Sigmoid colon (tissue), 4 donors: Measurements from ENCODE around the gene RPH3AL.
"Not testable (repeated sequence)": the region's sequence is repeated elsewhere in the genome, so short reads cannot be mapped to it uniquely, and the experiment has no call there.

Experiments
- CTCF ChIP-seq, 4 experiments: fragments of 450-650 bp in 3 of 4; fragments of 200-600 bp in 1 of 4; IDR thresholded peaks; one replicate each; pipeline ENCODE4 v1.5.1; 2016 to 2019; ENCODE audit warnings: antibody characterized with exemption in 4 of 4, mild to moderate bottlenecking in 3 of 4, moderate library complexity in 2 of 4
- EP300 ChIP-seq, 4 donors: sonication (generic); formaldehyde crosslinking; IDR thresholded peaks; one replicate each; pipeline ENCODE4 v1.6.1; 2017; ENCODE audit warnings: antibody characterized with exemption in 4 of 4
- POLR2A ChIP-seq, 2 donors: fragments of 450-650 bp; IDR thresholded peaks; one replicate each; pipeline ENCODE4 v1.6.1; 2016; ENCODE audit warnings: antibody characterized with exemption in 2 of 2, mild to moderate bottlenecking in 2 of 2, moderate library complexity in 2 of 2
- POLR2AphosphoS5 ChIP-seq, 4 donors: sonication (generic); formaldehyde crosslinking; IDR thresholded peaks; one replicate each; pipeline ENCODE4 v1.6.1; 2017; ENCODE audit warnings: antibody characterized with exemption in 4 of 4

- not testable (repeated sequence) for TF ChIP-seq CTCF, POLR2AphosphoS5, POLR2A, EP300 (IDR thresholded peaks at IDR 0.05)
Observed at GRCh38 chr17:317070-317469, 35.5 kb downstream of the RPH3AL start.
